ENCODE results near the gene LYL1. TPM values are rescaled to one million over a fixed set of nuclear protein-coding genes. Genes with fewer than 3 reads are reported as not detected.

Gene LYL1
- total and polyA plus RNA-seq, 9 of the 15 experiments (the other 6 are each of a cell fraction or from before 2014, with no cell fraction given) = 1.3 to 266 (median 34.0) TPM

DNA sequence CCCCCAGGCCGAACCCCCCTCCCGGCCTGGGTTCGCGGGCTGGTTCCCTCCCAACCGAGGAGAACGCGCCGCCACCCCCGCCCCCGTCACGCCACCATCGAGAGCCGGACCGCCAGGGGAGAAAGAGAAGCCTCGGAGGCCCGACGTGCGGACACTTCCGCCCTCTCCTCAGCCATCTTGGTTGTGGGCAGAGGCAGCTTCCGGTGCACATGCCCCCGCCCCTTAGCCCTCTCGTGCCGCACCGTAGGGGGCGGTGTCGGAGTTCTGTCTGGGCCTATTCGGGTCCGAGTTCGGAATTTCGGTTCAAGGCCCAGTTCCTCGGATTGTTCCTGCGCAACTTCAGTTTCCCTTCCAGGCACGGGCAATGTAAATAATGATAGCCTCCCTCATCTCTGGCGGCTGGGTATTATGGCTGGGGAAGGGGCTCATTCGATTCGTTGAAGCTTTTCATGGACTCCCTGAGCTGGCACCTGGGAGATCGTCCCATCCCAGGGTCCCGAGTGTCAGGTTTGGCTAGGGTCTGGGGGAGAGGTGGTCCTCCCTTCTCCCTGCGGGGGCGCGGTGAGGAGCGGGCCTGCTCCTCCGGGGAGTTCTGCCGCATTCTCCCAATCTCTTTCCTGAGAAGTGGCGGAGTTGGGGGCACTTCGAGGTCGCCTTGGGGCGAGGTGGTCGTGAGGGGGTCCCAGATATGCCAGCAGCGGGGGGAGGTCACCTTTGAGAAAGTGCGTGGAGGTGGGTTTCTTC lies 47.7 kb upstream of the LYL1 start, which contains the start of the genes IER2 and STX10 (continued):
- TF ChIP-seq ZNF274 (IDR thresholded peaks at IDR 0.05; ENCODE audit: borderline replicate concordance, low read depth, low read length) (no peak), ZFPM2 (CRISPR knock-in tag; IDR thresholded peaks at IDR 0.05) (no peak), ZNF699 (CRISPR knock-in tag; IDR thresholded peaks at IDR 0.05; ENCODE audit: insufficient replicate concordance) (no peak), SMAD2 (IDR thresholded peaks at IDR 0.05; ENCODE audit: low read depth, low read length) (no peak), SMARCB1 (IDR thresholded peaks at IDR 0.05; ENCODE audit: insufficient read length, low read depth) (no peak), RBM25 (IDR thresholded peaks at IDR 0.05; ENCODE audit: low read depth, low read length, severe bottlenecking) (no peak), NELFE (IDR thresholded peaks at IDR 0.05; ENCODE audit: insufficient read depth, insufficient read length) (no peak), MEF2D (tag; conservative IDR thresholded peaks at IDR 0.05; ENCODE audit: low read depth) (no peak), NEUROD1 (IDR thresholded peaks at IDR 0.05; ENCODE audit: borderline replicate concordance, low read depth, low read length, partially characterized antibody) (peak; percentile 30), SNIP1 (IDR thresholded peaks at IDR 0.05; ENCODE audit: low read depth) (peak; percentile 92), RBM14 (IDR thresholded peaks at IDR 0.05; ENCODE audit: borderline replicate concordance, insufficient read depth, low read depth, low read length) (no peak), ZNF224 (CRISPR knock-in tag; IDR thresholded peaks at IDR 0.05) (no peak), ZNF316 (IDR thresholded peaks at IDR 0.05) (no peak), HDAC2 (IDR thresholded peaks at IDR 0.05) (no peak; the same call in 1 of the 2 replicates), RFX1 (IDR thresholded peaks at IDR 0.05) (no peak), MTA2 (IDR thresholded peaks at IDR 0.05; ENCODE audit: low read depth) (no peak), ZNF444 (CRISPR knock-in tag; IDR thresholded peaks at IDR 0.05) (no peak), POLR2A (conservative IDR thresholded peaks at IDR 0.05) (peak; percentile 76)
- TF ChIP-seq, protein P1, sequence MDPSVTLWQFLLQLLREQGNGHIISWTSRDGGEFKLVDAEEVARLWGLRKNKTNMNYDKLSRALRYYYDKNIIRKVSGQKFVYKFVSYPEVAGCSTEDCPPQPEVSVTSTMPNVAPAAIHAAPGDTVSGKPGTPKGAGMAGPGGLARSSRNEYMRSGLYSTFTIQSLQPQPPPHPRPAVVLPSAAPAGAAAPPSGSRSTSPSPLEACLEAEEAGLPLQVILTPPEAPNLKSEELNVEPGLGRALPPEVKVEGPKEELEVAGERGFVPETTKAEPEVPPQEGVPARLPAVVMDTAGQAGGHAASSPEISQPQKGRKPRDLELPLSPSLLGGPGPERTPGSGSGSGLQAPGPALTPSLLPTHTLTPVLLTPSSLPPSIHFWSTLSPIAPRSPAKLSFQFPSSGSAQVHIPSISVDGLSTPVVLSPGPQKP (CRISPR knock-in tag; IDR thresholded peaks at IDR 0.05) = no peak
- TF ChIP-seq, protein P2, sequence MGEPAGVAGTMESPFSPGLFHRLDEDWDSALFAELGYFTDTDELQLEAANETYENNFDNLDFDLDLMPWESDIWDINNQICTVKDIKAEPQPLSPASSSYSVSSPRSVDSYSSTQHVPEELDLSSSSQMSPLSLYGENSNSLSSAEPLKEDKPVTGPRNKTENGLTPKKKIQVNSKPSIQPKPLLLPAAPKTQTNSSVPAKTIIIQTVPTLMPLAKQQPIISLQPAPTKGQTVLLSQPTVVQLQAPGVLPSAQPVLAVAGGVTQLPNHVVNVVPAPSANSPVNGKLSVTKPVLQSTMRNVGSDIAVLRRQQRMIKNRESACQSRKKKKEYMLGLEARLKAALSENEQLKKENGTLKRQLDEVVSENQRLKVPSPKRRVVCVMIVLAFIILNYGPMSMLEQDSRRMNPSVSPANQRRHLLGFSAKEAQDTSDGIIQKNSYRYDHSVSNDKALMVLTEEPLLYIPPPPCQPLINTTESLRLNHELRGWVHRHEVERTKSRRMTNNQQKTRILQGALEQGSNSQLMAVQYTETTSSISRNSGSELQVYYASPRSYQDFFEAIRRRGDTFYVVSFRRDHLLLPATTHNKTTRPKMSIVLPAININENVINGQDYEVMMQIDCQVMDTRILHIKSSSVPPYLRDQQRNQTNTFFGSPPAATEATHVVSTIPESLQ (CRISPR knock-in tag; IDR thresholded peaks at IDR 0.05) = peak; percentile 77
- TF ChIP-seq, protein P3, sequence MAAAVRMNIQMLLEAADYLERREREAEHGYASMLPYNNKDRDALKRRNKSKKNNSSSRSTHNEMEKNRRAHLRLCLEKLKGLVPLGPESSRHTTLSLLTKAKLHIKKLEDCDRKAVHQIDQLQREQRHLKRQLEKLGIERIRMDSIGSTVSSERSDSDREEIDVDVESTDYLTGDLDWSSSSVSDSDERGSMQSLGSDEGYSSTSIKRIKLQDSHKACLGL (CRISPR knock-in tag; IDR thresholded peaks at IDR 0.05; ENCODE audit: borderline replicate concordance, poor library complexity, severe bottlenecking) = no peak
- TF ChIP-seq, protein P4, sequence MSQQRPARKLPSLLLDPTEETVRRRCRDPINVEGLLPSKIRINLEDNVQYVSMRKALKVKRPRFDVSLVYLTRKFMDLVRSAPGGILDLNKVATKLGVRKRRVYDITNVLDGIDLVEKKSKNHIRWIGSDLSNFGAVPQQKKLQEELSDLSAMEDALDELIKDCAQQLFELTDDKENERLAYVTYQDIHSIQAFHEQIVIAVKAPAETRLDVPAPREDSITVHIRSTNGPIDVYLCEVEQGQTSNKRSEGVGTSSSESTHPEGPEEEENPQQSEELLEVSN (IDR thresholded peaks at IDR 0.05; ENCODE audit: borderline replicate concordance in 1 of 2, extremely low read depth in 1 of 2, insufficient read depth in 1 of 2, insufficient read length in 1 of 2, low read depth in 1 of 2, low read length in 1 of 2, poor library complexity in 1 of 2, severe bottlenecking in 1 of 2) = peak in 1 of 2 experiments; percentile 53

Measured in K562 (cell line).